Choroid plexus epithelial cell (primary cell): Measurements from ENCODE around the gene GOSR2.
A peak's percentile ranks its signal among the peaks of the same experiment; 100 is the strongest.

Source experiments
- DNase-seq: peaks from one replicate; pipeline ENCODE4 v3.0.0-alpha.2; 2010; ENCODE audit warnings: low read depth
- H3K4me3 ChIP-seq: 2 replicates; pipeline ENCODE4 v1.5.1; 2011; ENCODE audit warnings: low read depth, mild to moderate bottlenecking, control low read depth, low read length, moderate library complexity
- CTCF ChIP-seq: conservative IDR thresholded peaks from 2 replicates; pipeline ENCODE4 v1.5.1; 2011; ENCODE audit warnings: low read depth, mild to moderate bottlenecking, control low read depth, inconsistent platforms, low read length, moderate library complexity

The GOSR2 gene

GRCh38 chr17:46977750-46978488 lies 55.0 kb downstream of the GOSR2 start:
- DNase-seq = no peak
- TF ChIP-seq CTCF = no peak
- no peak overlapping the region for H3K4me3 ChIP-seq

GRCh38 chr17:46978489-46979146 lies 55.7 kb downstream of the GOSR2 start:
- DNase-seq = no peak
- no peak for TF ChIP-seq CTCF

GRCh38 chr17:46979147-46979863 lies 56.3 kb downstream of the GOSR2 start, which contains the start of gene RPRML:
TSS of gene RPRML (minus strand) at chr17:46979253. CDS start at chr17:46979007, 246 bp downstream.
- no peak for TF ChIP-seq CTCF
- peak; percentile 27 for DNase-seq

More at GRCh38 chr17:46978489-46979146, 55.7 kb downstream of the GOSR2 start:
- peak overlapping the region; percentile 41 for H3K4me3 ChIP-seq

GRCh38 chr17:46982577-46982976 lies 59.6 kb downstream of the GOSR2 start:
- DNase-seq = no peak
- H3K4me3 ChIP-seq = no peak overlapping the region
- TF ChIP-seq CTCF = no peak

More at GRCh38 chr17:46979147-46979863, 56.3 kb downstream of the GOSR2 start, which contains the start of gene RPRML:
- H3K4me3 ChIP-seq = peak within 1 kb of the TSS; percentile 41

GRCh38 chr17:46983782-46984181 lies 60.8 kb downstream of the GOSR2 start:
- H3K4me3 ChIP-seq = no peak overlapping the region
- no peak for TF ChIP-seq CTCF
- DNase-seq = no peak

- no peak overlapping the region for H3K4me3 ChIP-seq
- no peak for TF ChIP-seq CTCF
- no peak for DNase-seq
Observed at GRCh38 chr17:46984341-46984740, 61.4 kb downstream of the GOSR2 start.
